Left renal pelvis (tissue), 4 donors: Measurements from ENCODE around the gene C8G. TPM values are rescaled to one million over a fixed set of nuclear protein-coding genes. Genes with fewer than 3 reads are reported as not detected.

Experiments
- polyA plus RNA-seq, 4 donors: library from polyadenylated mRNA; unstranded; fragments of 120-200 nt; gene quantifications; one replicate each; pipeline ENCODE4 v1.2.1, GENCODE V29; 2013; ENCODE audit not compliant: insufficient read length in 4 of 4

Gene C8G
- polyA plus RNA-seq, 4 donors, result 0.26 to 1.1 (median 0.52) TPM

Other genes with a start within 250 kb of the C8G start
- gene DIPK1B, start 232.7 kb upstream of the C8G start, polyA plus RNA-seq, result 10 to 100 TPM; 23.3 to 40.4 (median 27.4) TPM
- gene LCN10, start 202.3 kb upstream of the C8G start, polyA plus RNA-seq, result 1 to 10 TPM in 2 of 4 donors, under 1 TPM in 2; 0.18 to 2.1 (median 0.90) TPM
- gene LCN6, start 196.7 kb upstream of the C8G start, polyA plus RNA-seq, result not detected
- gene LCN8, start 187.0 kb upstream of the C8G start, polyA plus RNA-seq, result under 1 TPM; 0.10 to 0.50 (median 0.20) TPM
- gene LCN15, start 180.7 kb upstream of the C8G start, polyA plus RNA-seq, result under 1 TPM in 3 of 4 donors, not detected in 1; 0.06 to 0.14 (median 0.07) TPM
- 10 to 100 TPM; 35.6 to 86.2 (median 64.2) TPM for gene TMEM141, start 153.9 kb upstream of the C8G start, polyA plus RNA-seq
- 1 to 10 TPM; 2.5 to 6.5 (median 4.9) TPM for gene CCDC183, start 148.9 kb upstream of the C8G start, polyA plus RNA-seq
- gene RABL6, start 137.3 kb upstream of the C8G start, polyA plus RNA-seq, result 10 to 100 TPM; 39.9 to 78.9 (median 60.1) TPM
- gene AJM1, start 102.8 kb upstream of the C8G start, polyA plus RNA-seq, result 1 to 10 TPM in 2 of 4 donors, under 1 TPM in 2; 0.46 to 1.7 (median 0.97) TPM
- gene PHPT1, start 95.8 kb upstream of the C8G start, polyA plus RNA-seq, result 100 to 1,000 TPM in 1 of 4 donors, 10 to 100 TPM in 3; 71.8 to 120 (median 83.5) TPM
- 10 to 100 TPM in 1 of 4 donors, 1 to 10 TPM in 3; 4.7 to 11.6 (median 6.3) TPM for gene MAMDC4, start 92.9 kb upstream of the C8G start, polyA plus RNA-seq
- 100 to 1,000 TPM; 266 to 396 (median 335) TPM for gene EDF1, start 78.9 kb upstream of the C8G start, polyA plus RNA-seq
- 10 to 100 TPM in 3 of 4 donors, 1 to 10 TPM in 1; 6.4 to 16.3 (median 13.3) TPM for gene TRAF2, start 58.7 kb upstream of the C8G start, polyA plus RNA-seq
- 10 to 100 TPM; 34.7 to 67.2 (median 37.2) TPM for gene FBXW5, start 505 bp upstream of the C8G start, polyA plus RNA-seq
- 10 to 100 TPM in 3 of 4 donors, 1 to 10 TPM in 1; 1.4 to 54.6 (median 23.8) TPM for gene LCN12, start 7.0 kb downstream of the C8G start, polyA plus RNA-seq
- gene PTGDS, start 32.3 kb downstream of the C8G start, polyA plus RNA-seq, result 10 to 100 TPM in 3 of 4 donors, 1 to 10 TPM in 1; 3.8 to 66.7 (median 27.7) TPM
- gene LCNL1, start 37.8 kb downstream of the C8G start, polyA plus RNA-seq, result under 1 TPM in 3 of 4 donors, not detected in 1; 0.11 to 0.45 (median 0.13) TPM
- gene PAXX, start 47.2 kb downstream of the C8G start, polyA plus RNA-seq, result 10 to 100 TPM; 22.4 to 46.5 (median 28.3) TPM
- 1 to 10 TPM in 1 of 4 donors, under 1 TPM in 3; 0.34 to 1.4 (median 0.57) TPM for gene CLIC3, start 51.3 kb downstream of the C8G start, polyA plus RNA-seq
- 10 to 100 TPM; 18.7 to 52.8 (median 39.7) TPM for gene ABCA2, start 83.0 kb downstream of the C8G start, polyA plus RNA-seq
- gene FUT7, start 86.8 kb downstream of the C8G start, polyA plus RNA-seq, result not detected
- gene NPDC1, start 100.9 kb downstream of the C8G start, polyA plus RNA-seq, result 10 to 100 TPM; 20.4 to 48.7 (median 36.8) TPM
- gene ENTPD2, start 108.8 kb downstream of the C8G start, polyA plus RNA-seq, result 1 to 10 TPM; 3.2 to 7.5 (median 5.8) TPM
- gene SAPCD2, start 125.3 kb downstream of the C8G start, polyA plus RNA-seq, result 1 to 10 TPM; 4.5 to 8.3 (median 5.7) TPM
- 1 to 10 TPM; 1.6 to 6.6 (median 4.9) TPM for gene UAP1L1, start 132.3 kb downstream of the C8G start, polyA plus RNA-seq
- gene MAN1B1, start 141.7 kb downstream of the C8G start, polyA plus RNA-seq, result 10 to 100 TPM; 48.7 to 73.8 (median 52.6) TPM
- gene DPP7, start 169.5 kb downstream of the C8G start, polyA plus RNA-seq, result 10 to 100 TPM; 11.1 to 34.8 (median 17.9) TPM
- gene GRIN1, start 193.9 kb downstream of the C8G start, polyA plus RNA-seq, result under 1 TPM in 1 of 4 donors, not detected in 3; 0.20 TPM
- not detected for gene LRRC26, start 224.8 kb downstream of the C8G start, polyA plus RNA-seq
- gene TMEM210, start 226.8 kb downstream of the C8G start, polyA plus RNA-seq, result not detected
- 10 to 100 TPM; 32.7 to 54.9 (median 41.4) TPM for gene ANAPC2, start 243.3 kb downstream of the C8G start, polyA plus RNA-seq
- gene SSNA1, start 243.4 kb downstream of the C8G start, polyA plus RNA-seq, result 10 to 100 TPM; 35.6 to 63.6 (median 43.0) TPM